ENCODE measurements around the gene UGT1A10. TPM values are rescaled to one million over a fixed set of nuclear protein-coding genes. Genes with fewer than 3 reads are reported as not detected.

Gene UGT1A10
- total RNA-seq, 1 donor from 2014 or later, result not detected

DNA sequence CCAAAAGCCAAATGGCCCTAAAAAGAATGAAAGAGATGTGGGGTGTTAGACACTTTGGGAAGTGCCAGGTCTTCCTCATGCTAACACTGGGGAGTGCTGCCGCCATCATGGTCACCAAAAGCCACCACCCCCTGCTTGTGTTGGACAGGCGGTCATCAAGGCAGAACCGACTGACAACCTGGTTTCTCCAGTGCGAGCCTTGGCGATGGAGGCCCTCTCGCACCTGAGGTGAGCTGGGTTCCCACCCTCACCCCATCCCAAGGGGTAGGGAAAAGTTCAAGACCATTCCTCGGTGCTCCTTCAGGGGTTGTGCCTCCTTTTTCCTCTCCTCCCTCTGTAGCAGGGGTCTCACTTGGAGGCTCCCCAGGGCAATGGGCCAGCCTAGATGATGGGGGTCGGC, 175.5 kb downstream of the UGT1A10 start:
- DNase-seq (ENCODE audit: low spot score) (peak; percentile 28), ATAC-seq (no peak)
- intact Hi-C loops (cut with DNase I), result no loop called here

DNA sequence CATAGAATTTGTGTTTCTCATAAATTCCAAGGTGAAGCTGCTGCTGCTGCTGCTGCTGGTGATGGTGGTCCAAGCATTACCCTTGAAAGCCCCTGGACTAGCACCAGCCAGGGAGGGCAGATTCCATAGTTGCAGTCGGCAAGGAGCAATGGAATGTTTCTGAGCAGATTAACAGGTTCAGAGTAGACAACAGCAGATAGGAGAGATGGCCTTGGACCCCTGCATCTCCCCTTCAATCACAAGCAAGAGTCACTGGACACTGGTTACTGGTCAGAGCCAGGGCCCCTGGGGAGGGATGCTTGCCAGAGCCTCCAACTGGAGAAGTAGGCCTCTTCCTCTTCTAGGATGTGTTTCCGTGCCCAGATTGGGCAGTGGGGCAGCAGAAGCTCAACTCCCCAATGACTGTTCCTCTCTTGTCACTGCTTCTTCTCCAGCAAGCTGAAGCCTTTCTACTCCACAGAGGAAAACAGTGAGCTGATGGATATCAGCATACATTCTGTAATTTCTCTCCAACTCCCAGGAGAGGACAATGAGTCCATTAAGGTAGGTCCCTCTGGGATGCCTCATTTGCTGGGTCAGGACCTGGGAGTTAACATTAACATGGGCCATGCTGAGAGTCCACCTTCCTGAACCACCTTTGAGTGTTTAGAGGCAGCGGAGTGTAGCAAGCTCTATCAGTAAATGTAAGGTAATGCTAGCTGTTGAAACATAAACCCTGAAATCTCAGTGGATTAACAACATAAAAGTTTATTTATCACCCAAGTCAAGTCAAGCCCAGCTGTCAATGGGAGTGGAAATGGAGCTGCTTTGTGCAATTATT, 177.2 kb downstream of the UGT1A10 start:
- ATAC-seq (no peak), DNase-seq (ENCODE audit: low spot score) (peak; percentile 18)

DNA sequence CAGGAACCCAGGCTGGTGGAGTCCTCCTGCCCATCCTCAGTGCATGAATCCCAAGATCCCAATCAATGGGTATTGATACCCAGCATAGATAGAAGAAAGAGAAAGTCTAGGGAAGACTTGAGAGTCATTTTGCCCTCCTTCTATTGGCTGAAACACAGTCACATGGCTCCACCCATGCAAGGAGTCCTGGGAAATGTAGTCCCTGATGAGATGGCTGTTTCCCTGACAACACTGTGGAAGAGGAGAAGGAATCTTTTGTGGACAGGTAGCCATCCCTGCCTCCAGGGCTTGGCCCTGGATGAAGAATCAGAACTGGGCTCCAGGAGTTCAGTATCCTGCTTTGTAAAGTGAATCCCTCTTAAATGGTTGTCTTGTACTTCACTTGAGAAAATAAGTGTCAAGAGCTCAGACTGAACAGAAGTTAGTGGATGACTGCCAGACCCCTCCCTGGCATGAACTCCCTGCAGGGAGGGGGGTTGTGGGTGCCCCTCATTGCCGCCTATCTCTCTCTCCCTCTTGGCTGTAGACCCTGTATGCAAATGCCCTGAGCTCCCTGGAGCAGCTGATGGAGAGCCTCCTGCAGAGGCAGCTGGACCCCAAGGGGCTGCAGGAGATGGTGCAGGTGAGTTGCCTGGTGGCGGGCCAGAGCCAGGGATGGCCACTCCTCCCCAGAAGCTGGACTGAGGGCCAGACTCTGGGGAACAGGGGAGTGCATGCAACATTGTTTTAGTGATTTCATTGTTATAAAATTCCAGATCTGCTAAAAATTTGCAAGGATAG, 178.0 kb downstream of the UGT1A10 start:
- ATAC-seq, result no peak
- intact Hi-C loops (cut with DNase I), result no loop called here
- peak; percentile 26 for DNase-seq (ENCODE audit: low spot score)

More for the DNA sequence above, 177.2 kb downstream of the UGT1A10 start:
- intact Hi-C loops (cut with DNase I), result no loop called here

DNA sequence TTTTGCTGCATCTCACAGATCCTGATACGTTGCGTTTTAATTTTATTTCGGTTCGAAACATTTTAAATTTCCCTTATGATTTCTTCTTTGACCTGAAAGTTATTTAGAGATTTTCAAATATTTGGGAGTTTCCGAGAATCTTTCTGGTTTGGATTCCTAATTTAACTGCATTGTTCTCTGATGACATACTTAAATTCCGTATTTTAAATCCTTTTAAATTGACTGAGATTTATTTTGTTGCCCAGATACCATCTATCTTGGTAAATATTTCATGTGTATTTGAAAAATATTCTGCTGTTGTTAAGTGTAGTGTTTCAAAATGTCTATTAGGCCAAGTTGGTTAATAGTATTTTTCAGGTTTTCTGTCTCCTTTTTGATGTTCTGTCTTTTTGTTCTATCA, 179.6 kb downstream of the UGT1A10 start:
- ATAC-seq (no peak), DNase-seq (ENCODE audit: low spot score) (no peak)
- intact Hi-C loops (cut with DNase I), result no loop called here

DNA sequence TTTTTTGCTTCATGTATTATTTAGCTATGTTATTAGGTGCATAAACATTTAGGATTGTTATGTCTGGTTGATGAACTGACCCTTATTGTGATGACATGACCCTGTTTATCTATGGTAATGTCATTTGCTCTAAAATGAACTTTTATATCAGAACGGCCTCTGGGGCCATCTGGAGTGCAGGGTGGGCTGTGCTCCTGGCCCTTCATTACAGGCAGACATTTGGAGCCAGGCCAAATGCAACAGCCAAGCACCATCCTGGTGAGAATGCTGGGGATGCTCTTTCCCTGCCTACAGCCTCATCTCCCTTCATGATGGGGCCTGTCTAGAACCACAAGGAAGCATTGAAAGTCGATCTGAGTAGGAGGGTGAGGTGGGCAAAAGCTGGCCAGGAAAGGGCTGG, 180.1 kb downstream of the UGT1A10 start:
- DNase-seq (ENCODE audit: low spot score) (peak; percentile 19), ATAC-seq (no peak)
- intact Hi-C loops (cut with DNase I), result no loop called here

DNA sequence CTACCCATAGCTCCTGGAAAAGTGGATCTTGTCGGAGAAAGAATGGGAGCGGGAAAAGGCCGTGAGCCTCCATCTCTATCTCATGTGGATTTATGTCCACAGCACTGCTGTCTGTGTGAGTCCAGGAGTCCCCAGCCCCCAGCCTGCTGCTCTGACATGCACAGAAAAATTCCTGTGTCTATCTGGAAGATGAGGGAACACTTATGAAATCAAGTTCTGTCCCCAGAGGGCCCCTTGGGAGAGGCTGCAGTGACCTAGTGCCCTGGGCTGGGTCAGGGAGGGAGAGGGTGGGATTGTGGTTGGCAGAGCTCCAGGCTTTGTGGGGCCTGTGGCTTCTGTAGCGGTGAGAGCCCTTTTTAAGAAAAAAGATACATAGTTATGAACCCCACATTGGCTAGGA, 180.5 kb downstream of the UGT1A10 start:
- intact Hi-C loops (cut with DNase I), result no loop called here
- DNase-seq (ENCODE audit: low spot score), result peak; percentile 41
- ATAC-seq, result no peak

DNA sequence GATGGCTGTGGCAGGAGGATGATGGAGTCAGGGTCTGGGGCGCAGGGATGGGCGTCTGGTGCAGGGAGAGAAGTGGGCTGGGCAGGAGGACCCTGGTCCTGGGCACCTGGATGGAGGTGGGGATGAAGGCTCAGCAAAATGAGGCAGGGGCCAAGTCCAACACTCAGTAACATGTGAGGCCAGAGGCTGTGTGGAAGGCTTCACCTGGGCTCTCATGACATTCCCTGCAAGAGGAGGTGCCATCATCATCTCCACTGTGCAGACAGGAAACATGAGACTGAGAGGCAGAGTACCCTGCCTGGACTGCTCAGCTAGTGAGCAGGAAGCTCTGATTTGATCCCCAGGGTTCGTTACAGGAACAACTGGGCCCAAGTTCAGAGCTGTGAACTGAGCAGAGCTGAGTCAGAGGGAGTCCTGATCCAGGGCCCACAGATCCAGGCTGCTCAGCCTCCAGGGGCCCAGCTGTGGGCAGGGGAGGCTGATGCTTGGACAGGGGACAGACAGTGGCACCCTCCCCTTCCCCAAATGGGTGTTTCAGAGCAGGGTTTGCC, 181.2 kb downstream of the UGT1A10 start:
- intact Hi-C loops (cut with DNase I), result no loop called here
- ATAC-seq (no peak), DNase-seq (ENCODE audit: low spot score) (peak; percentile 21)

DNA sequence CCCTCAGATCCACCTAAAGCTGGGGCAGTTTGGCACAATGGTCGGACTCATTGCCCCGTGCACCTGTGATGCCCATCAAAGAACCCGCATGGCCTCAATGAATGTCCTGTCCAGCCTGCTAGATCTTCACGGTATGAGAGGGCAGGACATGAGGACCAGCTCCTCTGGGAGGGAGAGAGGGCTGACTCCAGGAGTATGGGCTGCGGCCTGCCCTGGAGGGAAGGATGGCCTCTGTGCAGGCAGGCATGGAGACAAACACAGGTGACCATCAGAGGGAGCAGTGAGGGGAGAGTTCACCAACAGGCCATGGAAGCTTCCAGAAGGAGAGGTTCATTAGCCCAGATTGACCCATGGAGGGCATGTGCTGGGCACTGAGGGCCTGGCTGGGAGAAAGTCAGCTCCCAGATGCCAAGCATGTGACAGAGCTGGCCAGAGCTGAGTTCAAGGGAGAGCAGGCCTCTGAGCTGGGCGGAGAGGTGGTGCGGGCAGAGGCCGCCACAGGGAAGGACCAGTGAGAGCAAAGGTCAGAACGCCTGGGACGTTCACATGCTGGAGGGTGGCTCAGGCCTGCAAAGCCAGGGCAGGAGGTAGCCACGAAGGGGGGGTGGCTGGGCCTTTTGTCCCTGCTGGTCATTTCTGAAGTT, 181.9 kb downstream of the UGT1A10 start:
- intact Hi-C loops (cut with DNase I), result no loop called here
- ATAC-seq, result peak; percentile 25
- peak; percentile 33 for DNase-seq (ENCODE audit: low spot score)

DNA sequence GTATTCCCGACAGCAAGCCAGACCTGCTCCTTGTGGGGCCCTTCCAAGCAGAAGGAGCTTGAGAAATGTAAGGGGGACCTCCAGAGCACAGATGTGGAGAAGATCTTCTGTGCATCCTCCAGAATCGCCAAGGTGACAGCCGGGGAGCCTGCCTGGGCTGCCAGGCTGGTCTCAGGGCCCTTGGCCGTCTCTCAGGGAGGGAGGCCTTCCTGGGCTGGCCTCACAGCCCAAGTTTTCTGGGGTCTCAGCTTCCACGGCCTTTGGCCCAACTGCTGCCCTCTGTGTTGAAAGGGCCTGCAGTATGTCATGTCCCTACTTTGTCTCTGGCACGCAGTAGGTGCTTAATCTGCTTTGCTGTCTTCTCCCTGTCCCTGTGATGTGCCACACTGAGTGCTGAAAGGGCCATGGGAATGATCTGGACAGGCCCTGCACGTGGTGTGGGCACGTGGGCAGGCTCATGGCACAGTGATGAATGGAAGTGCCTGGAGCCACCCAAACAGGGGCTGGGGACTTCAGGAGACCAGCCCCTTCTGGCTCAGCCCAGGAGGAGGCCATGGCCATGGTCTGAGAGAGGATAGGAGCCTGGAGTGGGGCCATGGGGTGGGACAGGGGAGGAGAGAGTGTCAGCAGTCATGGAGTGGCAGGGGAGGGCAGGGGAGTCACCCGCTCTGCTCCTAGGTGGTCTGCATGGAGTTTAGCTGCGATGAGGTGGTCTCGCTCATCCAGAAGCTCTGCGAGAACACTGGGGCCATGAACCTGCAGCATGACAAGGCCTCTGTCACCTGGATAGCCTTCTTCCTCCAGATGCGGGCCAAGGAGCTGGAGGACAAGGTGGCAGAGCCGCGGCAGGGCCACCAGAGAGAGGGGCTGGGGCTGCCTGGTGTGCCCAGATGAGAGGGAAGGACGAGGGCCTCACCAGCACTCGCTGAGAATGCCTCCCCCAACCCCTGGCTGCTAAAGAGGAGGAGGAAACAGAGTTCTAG, 182.7 kb downstream of the UGT1A10 start:
- intact Hi-C loops (cut with DNase I), result no loop called here
- ATAC-seq (no peak), DNase-seq (ENCODE audit: low spot score) (peak; percentile 47)

DNA sequence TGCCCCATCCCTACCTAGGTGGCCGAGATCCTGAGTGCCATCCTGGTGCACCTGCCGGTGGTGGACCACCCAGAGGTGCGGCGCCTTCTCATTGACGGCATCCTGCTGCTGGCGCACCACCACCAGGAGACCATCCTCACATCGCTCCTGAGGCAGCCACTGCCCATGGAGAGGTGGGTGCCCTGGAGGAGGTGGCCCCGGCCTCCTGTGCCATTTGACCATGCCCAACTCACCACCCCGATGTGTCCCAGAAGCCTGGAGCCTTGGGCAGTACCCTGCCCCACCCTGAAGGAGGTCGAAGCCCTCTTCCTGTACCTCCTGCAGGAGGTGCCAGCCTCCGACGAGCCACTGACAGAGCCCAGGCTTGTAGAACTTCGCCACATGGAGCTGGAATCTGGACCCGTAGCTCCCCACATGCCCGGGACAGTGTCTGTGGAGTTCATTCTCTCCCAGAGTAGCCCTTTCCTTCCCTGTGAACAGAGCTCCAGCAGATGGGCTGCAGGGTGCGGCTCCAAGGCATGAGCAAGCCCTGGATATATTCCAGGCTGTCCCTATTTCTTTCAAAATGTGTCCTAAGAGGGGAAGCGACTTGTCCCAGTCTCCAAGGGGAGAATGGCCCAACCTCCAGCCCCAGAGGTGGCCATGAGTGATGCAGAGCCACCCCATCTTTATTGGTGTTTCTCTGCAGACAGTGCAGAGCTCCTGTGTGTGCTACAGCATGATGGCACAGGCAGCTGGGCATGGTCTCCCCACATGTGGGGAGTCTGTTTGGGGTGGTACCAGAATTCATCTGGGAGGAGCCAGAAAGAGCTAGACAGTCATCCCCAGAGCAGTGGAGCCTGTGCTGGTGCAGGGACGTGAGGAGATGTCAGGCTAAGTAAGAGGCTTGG, 183.9 kb downstream of the UGT1A10 start:
- ATAC-seq (no peak), DNase-seq (ENCODE audit: low spot score) (peak; percentile 27)
- intact Hi-C loops (cut with DNase I), result no loop called here

DNA sequence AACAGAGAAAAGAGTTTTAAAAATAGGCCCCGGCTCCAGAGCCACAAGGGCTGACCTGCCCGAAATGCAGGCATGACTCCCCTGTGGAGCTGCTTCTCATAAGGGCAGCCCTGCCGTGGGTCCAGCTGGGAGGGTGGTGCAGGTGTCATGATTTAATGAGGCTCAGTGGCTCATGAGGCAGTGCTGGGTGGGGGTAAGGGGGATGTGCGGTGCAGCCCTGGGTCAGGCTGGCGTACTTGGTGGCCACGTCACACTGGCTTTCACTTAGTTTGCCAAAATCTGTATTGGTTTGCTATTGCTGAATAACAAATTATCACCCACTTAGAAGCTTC, 184.5 kb downstream of the UGT1A10 start:
- intact Hi-C loops (cut with DNase I), result no loop called here
- no peak for ATAC-seq
- no peak for DNase-seq (ENCODE audit: low spot score)

DNA sequence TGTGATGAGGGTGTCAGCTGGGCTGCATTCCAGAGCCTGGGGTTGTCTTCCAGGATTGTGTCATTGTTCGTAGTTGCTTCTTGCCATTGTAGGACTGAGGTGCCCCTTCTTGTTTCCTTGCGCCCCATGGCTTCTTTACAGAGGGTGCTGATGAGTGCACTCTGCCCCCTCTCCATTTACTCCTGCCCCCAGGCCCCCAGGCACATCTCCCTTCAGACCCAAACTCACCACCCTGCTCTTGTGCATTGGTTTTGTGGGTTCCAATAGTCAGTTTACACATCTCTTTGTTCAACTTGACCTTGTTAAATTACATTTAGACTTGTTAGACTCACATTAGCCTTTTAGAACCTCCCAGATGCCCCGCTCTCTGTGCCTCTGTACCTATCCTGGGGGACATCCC, 184.9 kb downstream of the UGT1A10 start:
- DNase-seq (ENCODE audit: low spot score) (no peak), ATAC-seq (no peak)
- intact Hi-C loops (cut with DNase I), result no loop called here

DNA sequence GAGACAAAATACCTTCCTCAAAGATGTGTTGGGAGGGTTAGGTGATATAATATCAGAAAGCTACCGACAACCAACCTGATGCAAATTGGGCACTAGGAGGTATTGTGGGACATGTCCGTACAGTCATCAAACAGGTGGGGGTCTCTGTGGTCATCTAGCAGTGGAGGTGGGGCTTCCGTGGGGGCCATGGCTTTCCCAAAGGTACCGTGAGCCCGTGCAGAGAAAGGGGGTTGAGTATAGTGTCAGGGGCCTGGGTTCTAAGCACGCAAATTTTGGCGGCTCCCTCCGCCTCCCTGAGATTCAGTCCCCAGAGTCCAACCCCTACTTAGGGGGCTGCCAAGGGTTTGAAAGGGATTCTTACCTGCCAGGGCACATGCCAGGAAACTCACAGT, 185.5 kb downstream of the UGT1A10 start:
- DNase-seq (ENCODE audit: low spot score), result no peak
- no peak for ATAC-seq
- intact Hi-C loops (cut with DNase I), result no loop called here

DNA sequence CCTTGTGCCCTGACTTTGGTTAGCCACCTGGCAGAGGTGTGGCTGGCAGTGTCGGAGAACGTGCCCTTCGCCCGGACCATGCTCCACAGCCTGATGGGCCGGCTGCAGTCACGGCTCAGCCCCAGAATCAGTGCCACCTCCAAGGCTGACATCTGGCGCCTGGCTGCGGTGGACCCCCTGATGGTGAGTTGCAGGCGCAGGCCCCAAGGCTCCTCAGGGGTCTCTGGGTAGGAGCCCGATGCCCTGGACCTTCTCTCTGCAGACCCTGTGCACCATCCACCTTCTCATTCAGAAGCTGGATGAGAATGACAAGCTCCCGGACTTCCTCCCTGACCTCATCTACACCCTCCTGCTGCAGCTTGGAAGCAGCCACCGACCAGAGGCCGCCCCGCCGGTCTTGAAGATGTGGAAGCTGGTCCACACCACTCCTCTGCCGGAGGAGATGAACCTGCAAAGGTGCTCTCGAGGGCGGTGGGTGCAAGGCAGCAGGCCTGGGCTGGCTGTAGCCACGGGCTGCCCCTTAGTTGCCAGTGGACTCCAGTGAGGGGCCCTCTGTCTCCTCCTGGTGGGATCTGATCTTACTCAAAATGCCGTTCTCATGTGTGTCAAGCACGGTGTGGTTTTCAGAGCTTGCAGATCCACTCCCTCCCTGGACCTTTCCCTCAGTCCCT, 186.0 kb downstream of the UGT1A10 start:
- intact Hi-C loops (cut with DNase I), result no loop called here
- DNase-seq (ENCODE audit: low spot score) (peak; percentile 40), ATAC-seq (no peak)

Measured in sciatic nerve (tissue), 2 donors.